GM18499 (cell line): ENCODE data around the gene RGL1.

Experiments used
- ATAC-seq: cut with Tn5 transposase; IDR thresholded peaks from one replicate; pipeline ENCODE4 v1.9.1; 2021; ENCODE audit warnings: moderate number of reproducible peaks; ENCODE audit not compliant: insufficient read depth, unreplicated experiment

The RGL1 gene

DNA sequence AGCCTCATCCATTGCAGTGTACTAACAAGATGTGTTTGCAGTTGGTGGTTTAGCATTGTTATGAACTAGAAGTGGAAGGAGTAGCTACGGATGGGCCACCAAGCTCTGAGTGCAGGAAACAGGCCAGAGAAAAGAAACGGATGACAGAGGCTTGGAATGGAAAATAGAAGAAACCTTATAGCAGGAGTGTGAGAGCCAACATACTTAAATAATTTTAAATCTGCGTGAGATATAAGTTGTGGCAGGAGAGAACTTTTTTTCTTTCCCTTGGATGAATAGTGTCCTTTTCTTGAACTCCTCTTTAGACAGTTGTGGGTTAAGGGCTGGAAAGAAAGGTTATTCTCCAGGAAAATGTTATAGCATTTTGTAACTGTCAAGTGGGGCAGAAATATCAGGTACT, 54.2 kb downstream of the RGL1 start:
- no peak for ATAC-seq

DNA sequence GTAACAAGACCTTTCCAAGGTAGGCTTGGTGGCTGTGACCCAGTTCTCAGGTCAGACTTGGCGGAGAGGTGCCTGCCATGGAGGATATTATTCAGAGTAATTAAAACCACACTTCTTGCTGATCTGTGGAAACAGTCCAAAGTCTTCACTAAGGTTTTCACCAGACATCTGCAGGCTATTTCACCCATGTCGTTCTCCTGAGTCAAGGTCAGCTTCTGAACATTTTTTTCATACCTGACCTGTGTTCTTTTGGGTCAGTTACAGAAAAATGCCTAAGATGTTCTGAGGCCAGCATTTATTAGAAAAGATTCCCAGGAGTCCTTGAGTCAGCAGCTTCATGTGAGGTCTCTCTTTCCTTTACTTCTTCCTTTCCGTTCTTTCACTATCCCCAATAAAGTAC, 54.9 kb downstream of the RGL1 start:
- ATAC-seq = no peak

- no peak for ATAC-seq
Measured at GRCh38 chr1:183862967-183863366, 58.0 kb downstream of the RGL1 start.

- no peak for ATAC-seq
Measured at GRCh38 chr1:183863852-183864251, 58.9 kb downstream of the RGL1 start.

DNA sequence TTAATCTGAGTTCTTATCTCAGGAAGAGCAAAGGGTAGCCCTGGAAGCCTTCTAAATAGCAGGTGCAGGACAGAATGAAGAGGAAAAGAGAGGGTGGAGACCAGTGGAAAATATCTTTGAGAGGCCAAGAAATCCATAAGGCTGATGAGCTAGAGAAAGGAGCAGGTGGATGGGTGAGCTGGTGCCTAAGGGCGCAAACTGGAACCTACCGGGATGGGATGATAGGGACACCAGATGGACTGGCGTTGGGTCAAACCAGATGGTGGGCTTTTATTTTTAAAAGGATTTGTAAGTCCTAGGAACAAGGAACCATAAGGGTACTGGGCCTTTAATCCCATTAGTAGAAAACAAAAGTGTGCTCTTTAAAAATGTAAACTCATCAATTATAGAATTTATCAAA, 59.7 kb downstream of the RGL1 start:
- no peak for ATAC-seq

GRCh38 chr1:183869230-183869629, 64.3 kb downstream of the RGL1 start:
- no peak for ATAC-seq

- no peak for ATAC-seq
Measured at GRCh38 chr1:183869664-183870063, 64.7 kb downstream of the RGL1 start.

DNA sequence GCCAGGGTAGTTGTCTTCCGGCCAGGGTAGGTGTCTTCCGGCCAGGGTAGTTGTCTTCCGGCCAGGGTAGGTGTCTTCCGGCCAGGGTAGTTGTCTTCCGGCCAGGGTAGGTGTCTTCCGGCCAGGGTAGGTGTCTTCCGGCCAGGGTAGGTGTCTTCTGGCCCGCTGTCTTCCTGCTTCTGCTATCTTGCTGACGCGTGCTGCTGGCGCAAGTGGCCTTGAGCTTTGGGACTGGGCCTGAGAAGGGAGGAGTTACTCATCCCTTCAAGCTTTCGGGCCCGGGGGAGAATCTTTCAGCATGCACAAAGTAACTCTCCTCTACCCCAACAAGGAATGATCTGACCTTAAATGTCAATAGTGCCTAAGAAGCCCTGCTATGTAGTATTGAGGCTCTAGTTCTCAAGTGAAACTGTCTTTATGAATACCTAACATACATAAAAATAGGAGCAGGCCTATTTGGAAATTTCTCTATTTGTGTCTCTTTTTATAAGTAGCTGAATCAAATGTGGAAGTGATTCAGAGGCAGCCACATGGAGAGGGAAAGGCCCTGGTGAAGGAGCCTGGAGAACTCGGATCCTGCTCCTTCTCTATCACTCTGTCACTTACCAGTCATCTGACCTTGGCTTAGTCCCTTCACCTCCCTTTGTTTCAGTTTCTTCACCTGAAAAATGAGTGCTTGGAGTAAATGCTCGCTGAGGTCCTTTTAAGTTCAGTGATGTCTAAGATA, 65.6 kb downstream of the RGL1 start:
- ATAC-seq = no peak

GRCh38 chr1:183871142-183871541, 66.2 kb downstream of the RGL1 start:
- no peak for ATAC-seq

DNA sequence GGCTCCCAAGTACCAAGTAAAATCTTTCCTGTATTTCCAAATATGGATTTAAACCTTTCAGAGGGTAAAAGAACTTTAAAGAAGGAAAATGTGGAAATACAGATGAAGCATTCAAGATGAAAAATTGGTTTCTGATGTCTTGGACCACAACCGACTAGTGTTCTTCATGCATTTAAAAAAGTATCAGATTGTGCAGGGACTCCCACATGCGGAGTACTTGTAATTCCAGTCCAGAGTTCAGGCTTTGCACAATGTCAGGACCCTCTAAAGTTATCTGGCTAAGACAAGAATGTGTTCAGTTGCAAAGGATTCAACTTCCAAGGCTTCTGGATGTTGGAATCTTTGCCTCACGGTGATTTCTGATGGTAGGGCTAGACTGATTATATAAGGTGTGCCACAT, 66.7 kb downstream of the RGL1 start:
- no peak for ATAC-seq

DNA sequence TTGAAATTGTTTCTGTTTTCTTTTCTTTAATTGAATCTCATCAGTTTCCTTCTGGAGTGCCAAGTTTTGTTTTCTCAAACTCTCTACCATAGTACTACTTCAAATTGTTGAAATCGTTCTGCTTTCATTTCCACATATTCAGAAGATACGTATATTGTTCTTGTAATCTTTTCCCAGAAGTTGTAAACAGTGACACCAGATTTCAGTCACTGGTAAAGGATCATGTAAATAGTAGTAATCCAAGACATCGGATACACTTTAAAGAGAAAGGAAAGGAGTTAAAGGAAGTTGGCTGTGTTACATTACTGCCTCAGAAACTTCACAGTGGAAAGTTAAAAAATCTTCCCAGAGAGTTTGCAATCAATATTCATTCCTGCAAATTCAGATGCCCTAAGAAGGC, 67.5 kb downstream of the RGL1 start:
- ATAC-seq = no peak

DNA sequence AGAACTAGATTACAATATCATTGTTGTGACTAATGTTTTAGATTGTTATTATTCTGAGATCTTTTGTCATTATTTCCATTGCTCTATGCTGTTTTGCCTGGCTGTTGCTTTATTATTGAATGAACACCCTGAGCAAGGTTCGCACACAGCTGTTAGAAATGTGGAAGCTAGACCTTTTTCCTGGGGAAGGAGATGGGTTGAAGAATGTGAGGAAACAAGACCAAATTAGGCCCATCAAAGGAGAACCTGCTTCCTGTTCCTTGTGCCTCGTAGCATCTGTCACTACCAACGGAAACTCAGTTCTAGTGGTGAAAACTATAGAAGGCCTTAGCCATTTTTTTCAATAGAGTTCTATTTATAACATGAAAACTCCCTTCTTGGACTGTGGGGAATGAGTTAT, 68.7 kb downstream of the RGL1 start:
- no peak for ATAC-seq

GRCh38 chr1:183876309-183876708, 71.4 kb downstream of the RGL1 start:
- no peak for ATAC-seq

GRCh38 chr1:183877053-183877720, 72.3 kb downstream of the RGL1 start:
- ATAC-seq = no peak

GRCh38 chr1:183879494-183879893, 74.6 kb downstream of the RGL1 start:
- no peak for ATAC-seq

- no peak for ATAC-seq
Measured at GRCh38 chr1:183879966-183880365, 75.0 kb downstream of the RGL1 start.

DNA sequence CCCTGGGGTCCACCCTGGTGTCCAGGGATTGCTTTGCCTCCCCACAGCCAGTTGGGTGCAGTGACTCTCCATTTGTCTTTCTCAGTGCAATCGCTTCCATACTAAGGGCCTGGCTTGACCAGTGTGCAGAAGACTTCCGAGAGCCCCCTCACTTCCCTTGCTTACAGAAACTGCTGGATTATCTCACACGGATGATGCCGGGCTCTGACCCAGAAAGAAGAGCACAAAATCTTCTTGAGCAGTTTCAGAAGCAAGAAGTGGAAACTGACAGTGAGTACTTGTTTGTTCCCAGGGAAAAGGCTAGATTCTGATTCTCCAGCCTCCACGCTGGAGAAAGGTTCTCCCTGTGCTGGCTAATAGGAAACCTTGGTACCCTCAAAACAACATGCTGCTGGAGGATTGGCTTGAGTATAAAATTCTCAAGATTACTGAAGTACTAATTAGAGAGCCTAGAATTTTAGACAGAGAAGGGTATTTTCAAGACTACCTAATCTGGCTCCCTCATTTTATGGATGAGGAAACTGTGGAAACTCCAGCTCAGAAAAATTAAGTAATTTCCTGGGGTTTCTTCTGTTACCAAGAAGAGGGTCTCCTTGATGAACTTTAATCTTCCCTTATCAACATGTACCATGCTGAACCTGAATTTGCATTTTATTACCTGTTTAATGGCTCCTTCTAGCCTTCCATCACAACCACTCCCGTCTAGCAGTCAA, 75.8 kb downstream of the RGL1 start:
- ATAC-seq = no peak

DNA sequence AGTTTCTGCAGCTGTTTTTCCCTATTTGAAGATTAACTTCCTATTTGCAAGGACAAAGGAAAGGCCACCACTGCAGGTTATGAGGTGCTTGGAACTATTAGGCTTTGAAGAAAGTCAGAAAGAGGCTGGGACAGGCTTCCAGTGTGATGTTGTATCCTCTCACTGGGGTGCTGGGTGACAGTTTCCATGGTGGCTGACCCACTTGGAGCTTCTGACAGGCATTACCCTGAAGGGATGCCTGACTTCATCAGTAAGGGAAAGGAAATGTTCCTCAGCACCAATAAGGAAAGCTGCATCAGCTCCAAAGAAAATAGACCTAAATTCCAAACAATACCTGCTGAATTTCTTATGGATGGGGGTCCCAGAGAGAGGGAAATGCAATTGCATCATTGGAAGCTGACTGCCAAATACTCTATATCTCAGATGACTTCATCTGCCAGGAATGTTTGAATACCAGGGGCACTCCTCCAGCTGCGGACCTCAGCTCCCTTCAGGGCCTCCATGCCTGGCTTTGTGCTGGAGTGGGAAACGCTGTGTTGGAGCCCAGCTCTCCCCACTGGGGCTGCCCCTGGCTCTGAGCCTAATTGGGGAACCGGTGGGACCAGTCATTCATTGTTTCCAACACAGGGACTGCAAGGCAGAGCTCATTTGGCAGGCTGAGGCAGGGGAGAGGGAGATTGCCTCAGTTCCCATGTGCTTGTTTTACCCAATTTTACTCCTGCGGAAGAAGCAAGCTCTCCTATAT, 76.6 kb downstream of the RGL1 start:
- ATAC-seq = no peak

GRCh38 chr1:183882335-183883167, 77.6 kb downstream of the RGL1 start:
- ATAC-seq = no peak

DNA sequence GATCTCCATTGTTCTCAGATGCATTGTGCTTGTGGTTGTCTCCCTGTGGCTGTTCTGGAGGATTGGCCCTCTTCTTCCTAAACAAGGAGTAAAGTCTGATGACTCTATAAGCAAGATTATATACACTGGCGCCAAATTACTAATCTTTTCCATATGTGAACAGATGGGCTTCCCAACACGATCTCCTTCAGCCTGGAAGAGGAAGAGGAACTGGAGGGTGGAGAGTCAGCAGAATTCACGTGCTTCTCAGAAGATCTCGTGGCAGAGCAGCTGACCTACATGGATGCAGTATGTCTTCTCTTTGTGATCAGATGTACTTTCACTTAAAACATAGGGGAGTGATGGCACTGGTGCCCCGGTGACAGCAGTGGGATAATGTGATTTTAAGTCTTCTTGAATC, 78.7 kb downstream of the RGL1 start:
- no peak for ATAC-seq
